Activated CD4-positive, alpha-beta memory T cell treated with anti-CD3 and anti-CD28 coated beads, Interleukin-2, amount 10 ng/mL, durations not matched to agents 7 days and 5 days (primary cell): ENCODE data around the gene GATA5. TPM values are rescaled to one million over a fixed set of nuclear protein-coding genes. Genes with fewer than 3 reads are reported as not detected.

ENCODE experiments used
- total RNA-seq, 2 experiments: library from RNA; stranded (reverse); gene quantifications; one replicate each; pipeline ENCODE4 v1.2.3, GENCODE V29; 2021

The GATA5 gene
- total RNA-seq, 2 experiments from 2014 or later: not detected

Other genes starting within 250 kb of the GATA5 start
- 10 to 100 TPM; 40.3 to 40.6 TPM for gene OSBPL2, start 237.5 kb downstream of the GATA5 start, total RNA-seq
- gene ADRM1, start 173.0 kb downstream of the GATA5 start, total RNA-seq: 10 to 100 TPM; 90.1 to 91.0 TPM
- gene LAMA5, start 108.7 kb downstream of the GATA5 start, total RNA-seq: under 1 TPM; 0.33 to 0.63 TPM
- gene RPS21, start 88.9 kb downstream of the GATA5 start, total RNA-seq: 1,000 to 10,000 TPM; 1,751 to 1,764 TPM
- gene CABLES2, start 68.7 kb downstream of the GATA5 start, total RNA-seq: 10 to 100 TPM; 13.2 to 13.7 TPM
- gene RBBP8NL, start 48.5 kb downstream of the GATA5 start, total RNA-seq: not detected
- 10 to 100 TPM; 51.5 to 51.7 TPM for gene SLCO4A1, start 166.5 kb upstream of the GATA5 start, total RNA-seq
- gene NTSR1, start 232.8 kb upstream of the GATA5 start, total RNA-seq: not detected